ENCODE results near the gene STX16.

DNA sequence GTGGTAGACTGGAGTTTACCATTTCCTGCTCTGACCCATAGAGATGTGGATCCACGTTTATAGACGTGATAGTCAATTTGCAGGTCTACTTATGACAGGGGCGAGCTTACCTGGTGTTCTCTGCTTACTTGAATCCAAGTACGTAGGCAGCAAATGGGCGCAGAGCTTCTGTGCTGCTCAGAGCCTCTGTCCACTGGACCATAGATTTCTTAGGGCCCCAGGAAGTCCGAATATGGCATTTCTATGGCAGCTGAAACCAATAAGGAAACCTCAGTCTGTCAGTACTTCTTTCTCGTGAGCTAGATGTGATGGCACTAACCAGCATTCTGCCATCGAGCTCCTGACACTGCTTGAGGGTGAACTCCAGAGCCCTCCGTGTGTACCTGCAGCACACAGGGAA lies 22.0 kb downstream of the STX16 start:
- TF ChIP-seq, protein P1, sequence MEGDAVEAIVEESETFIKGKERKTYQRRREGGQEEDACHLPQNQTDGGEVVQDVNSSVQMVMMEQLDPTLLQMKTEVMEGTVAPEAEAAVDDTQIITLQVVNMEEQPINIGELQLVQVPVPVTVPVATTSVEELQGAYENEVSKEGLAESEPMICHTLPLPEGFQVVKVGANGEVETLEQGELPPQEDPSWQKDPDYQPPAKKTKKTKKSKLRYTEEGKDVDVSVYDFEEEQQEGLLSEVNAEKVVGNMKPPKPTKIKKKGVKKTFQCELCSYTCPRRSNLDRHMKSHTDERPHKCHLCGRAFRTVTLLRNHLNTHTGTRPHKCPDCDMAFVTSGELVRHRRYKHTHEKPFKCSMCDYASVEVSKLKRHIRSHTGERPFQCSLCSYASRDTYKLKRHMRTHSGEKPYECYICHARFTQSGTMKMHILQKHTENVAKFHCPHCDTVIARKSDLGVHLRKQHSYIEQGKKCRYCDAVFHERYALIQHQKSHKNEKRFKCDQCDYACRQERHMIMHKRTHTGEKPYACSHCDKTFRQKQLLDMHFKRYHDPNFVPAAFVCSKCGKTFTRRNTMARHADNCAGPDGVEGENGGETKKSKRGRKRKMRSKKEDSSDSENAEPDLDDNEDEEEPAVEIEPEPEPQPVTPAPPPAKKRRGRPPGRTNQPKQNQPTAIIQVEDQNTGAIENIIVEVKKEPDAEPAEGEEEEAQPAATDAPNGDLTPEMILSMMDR (IDR thresholded peaks at IDR 0.05): no peak
- TF ChIP-seq POLR2A (IDR thresholded peaks at IDR 0.05): no peak
